Endothelial cell of umbilical vein (primary cell): ENCODE data around the gene TMPRSS6.

ENCODE experiments used
- CTCF ChIP-seq, 2 donors: IDR thresholded peaks; 1 replicate in 1 of 2; 2 replicates in 1 of 2; pipeline ENCODE4 v1.5.1; 2011; ENCODE audit warnings: low read length in 2 of 2, mild to moderate bottlenecking in 2 of 2, moderate library complexity in 2 of 2, control low read depth in 1 of 2, inconsistent platforms in 1 of 2, low read depth in 1 of 2; ENCODE audit not compliant: insufficient read depth in 1 of 2; ENCODE audit errors: extremely low read depth in 1 of 2
- EZH2 ChIP-seq: IDR thresholded peaks from 2 replicates; pipeline ENCODE4 v1.6.1; 2012; ENCODE audit warnings: borderline replicate concordance, low read depth, mild to moderate bottlenecking, moderate library complexity, low read length, inconsistent platforms; ENCODE audit not compliant: severe bottlenecking
- MAX ChIP-seq: IDR thresholded peaks from 2 replicates; pipeline ENCODE4 v1.6.1; 2011; ENCODE audit not compliant: insufficient read depth, insufficient read length
- MYC ChIP-seq: IDR thresholded peaks from one replicate; pipeline ENCODE4 v1.6.1; 2011; ENCODE audit warnings: mild to moderate bottlenecking, low read depth, low read length
- POLR2A ChIP-seq: IDR thresholded peaks from 2 replicates; pipeline ENCODE4 v1.6.1; 2012; ENCODE audit warnings: low read depth, mild to moderate bottlenecking, control low read depth, low read length
- POLR2AphosphoS5 ChIP-seq: IDR thresholded peaks from 2 replicates; pipeline ENCODE4 v1.6.1; 2012; ENCODE audit warnings: low read depth, mild to moderate bottlenecking, control low read depth, low read length, moderate library complexity; ENCODE audit not compliant: insufficient read depth

GRCh38 chr22:37092997-37093396 lies 16.5 kb downstream of the TMPRSS6 start:
- TF ChIP-seq POLR2A (no peak), CTCF (IDR thresholded peaks at IDR 0.05; ENCODE audit: extremely low read depth in 1 of 2, insufficient read depth in 1 of 2, low read depth in 1 of 2, low read length in 2 of 2) (no peak), MYC (no peak), EZH2 (no peak), MAX (no peak), POLR2AphosphoS5 (no peak)
